Activated naive CD4-positive, alpha-beta T cell (primary cell): Measurements from ENCODE around the gene ASB4.
"Not testable (repeated sequence)": the region's sequence is repeated elsewhere in the genome, so short reads cannot be mapped to it uniquely, and the experiment has no call there.

ENCODE experiments used
- DNase-seq, 4 experiments: peaks; one replicate each; lab custom pipeline; 2025; lab: John Stamatoyannopoulos, UW

The ASB4 gene

DNA sequence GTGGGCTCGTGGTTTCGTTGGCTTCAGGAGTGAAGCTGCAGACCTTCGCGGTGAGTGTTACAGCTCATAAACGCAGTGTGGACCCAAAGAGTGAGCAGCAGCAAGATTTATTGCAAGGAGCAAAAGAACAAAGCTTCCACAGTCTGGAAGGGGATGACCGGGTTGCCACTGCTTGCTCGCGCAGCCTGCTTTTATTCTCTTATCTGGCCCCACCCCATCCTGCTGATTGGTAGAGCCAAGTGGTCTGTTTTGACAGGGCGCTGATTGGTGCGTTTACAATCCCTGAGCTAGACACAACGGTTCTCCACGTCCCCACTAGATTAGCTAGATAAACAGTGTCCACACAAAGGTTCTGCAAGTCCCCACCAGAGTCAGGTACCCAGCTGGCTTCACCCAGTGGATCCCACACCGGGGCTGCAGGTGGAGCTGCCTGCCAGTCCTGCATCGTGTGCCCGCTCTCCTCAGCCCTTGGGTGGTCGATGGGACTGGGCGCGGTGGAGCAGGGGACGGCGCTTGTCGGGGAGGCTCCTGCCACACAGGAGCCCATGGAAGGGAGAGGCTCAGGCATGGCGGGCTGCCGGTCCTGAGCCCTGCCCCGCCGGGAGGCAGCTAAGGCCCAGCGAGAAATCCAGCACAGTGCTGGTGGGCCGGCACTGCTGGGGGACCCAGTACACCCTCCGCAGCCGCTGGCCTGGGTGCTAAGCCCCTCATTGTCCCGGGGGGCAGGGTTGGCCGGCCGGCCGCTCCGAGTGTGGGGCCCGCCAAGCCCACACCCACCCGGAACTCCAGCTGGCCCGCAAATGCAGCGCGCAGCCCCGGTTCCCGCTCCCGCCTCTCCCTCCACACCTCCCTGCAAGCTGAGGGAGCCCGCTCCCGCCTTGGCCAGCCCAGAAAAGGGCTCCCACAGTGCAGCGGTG lies 66.5 kb downstream of the ASB4 start:
- not testable (repeated sequence) for DNase-seq

DNA sequence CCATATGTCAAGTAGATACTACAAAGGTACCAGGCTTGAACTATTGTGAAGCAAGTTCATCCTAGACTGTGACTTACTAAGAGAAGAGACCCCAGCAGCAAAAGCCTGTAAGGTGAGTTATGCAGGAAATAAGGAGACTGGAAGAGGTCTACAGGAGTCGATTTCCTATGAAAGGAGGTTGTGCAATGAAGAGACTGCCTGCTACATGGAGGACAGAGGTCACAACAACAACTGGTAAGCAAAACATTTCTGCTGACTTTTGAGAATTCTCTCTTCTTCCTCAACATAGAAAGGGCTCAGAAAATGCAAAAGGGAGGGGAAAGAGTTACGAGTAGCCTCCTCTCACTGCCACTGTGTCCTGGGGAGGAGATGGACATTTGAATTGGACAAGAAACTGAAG lies 68.2 kb downstream of the ASB4 start:
- DNase-seq: no peak

DNA sequence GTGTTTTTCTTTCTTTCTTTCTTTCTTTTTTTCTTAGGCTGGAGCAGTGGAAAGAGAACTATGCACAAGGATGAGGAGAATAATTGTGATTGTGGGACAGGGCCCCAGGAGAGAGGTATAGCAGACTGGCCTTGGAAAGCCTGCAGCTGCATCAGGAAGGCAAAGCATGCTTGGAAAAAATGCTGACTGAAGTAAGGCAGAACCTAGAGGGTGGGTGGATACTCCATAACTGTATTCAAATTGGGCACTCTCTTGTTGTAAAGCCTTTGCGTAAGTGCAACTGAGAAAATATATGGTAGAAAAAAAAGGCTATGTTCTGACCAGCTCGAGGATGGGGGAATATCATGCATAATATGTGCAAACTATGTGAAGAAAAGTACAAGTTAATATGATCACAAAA lies 71.0 kb downstream of the ASB4 start:
- no peak for DNase-seq

GRCh38 chr7:95558864-95559263 lies 73.1 kb downstream of the ASB4 start:
- no peak for DNase-seq

GRCh38 chr7:95560674-95561073 lies 74.9 kb downstream of the ASB4 start:
- no peak for DNase-seq

GRCh38 chr7:95569720-95570119 lies 84.0 kb downstream of the ASB4 start:
- DNase-seq: no peak

GRCh38 chr7:95577137-95577536 lies 91.4 kb downstream of the ASB4 start:
- no peak for DNase-seq

DNA sequence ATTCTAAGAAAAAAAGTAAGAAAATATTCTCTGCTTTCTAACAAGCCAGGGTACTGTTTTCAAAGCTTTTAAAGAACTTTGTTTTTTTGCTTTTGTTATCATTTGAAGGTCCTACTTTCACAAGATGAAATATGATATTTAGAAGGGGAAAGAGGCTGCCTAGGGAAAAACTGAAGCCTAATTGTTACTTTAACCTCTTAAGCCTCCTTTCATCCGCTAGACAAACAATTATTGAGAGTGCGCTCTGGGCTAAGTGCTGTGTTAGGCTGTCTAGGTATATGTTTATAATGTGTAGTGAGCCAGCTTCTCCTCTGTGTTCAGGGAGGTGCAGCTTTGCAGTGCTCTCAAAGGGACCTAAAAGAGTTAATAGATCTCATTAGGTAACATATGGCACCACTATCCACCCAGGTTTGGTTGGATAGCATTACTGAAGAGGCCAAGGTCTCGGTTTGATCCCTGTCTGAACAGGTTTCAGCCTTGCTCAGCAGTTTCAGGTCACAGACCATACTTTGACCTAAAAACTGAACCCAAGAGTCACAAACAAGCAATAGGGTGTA lies 92.6 kb downstream of the ASB4 start:
- no peak for DNase-seq

GRCh38 chr7:95579318-95579717 lies 93.6 kb downstream of the ASB4 start:
- DNase-seq: no peak

DNA sequence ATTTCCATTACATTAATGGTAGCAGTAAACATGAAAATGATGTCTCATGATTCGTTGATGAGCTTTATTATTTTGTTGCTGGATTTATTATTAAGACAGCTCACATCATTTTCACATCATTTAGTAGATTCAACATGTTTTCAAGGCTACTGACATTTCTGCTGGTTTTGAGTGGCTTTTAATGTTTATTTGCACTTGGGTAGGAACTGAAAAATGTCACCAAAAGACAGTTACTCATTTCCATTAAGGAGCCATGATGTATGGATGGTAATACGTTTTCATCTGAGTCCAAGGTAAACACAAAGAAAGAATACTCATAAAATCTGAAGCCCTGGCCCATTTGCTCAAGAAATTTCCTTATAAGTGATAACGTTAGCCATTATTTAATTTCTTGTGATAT lies 95.7 kb downstream of the ASB4 start:
- no peak for DNase-seq

GRCh38 chr7:95582578-95583293 lies 97.0 kb downstream of the ASB4 start:
- no peak for DNase-seq

DNA sequence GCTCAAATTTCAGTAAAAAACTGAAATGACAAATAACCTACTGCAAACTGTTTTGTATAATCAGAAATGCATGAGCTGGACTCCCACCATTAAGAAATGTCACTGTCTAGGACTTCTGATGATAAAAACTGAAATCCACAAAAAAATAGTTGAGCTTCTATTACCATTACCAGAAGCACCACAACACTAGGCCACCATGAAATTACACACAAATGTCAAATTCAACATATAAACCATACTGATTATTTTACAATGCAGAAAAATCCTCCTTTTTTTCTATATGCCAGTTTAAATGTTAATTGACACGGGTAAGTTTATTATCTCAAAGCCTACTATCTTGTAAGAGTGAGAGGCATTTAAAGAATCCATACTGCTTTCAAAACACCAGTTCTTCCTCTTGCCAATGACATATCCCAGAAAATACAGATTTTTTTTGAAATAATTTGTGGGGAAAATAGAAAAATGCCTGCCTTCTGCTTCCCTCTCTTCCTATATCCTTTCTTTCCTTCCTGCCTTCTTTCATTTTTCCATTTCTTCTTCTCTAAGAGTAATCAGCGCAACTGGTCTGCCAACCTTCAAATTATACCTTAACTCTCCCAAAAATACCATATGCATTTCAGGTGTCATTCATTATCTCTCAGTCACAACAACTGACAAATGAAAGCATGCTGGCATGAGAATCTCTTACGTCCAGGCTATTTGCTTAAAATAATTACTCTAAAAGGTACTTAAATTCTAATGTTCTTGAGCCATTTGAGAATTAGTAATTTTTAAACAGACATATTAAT lies 98.3 kb downstream of the ASB4 start:
- no peak for DNase-seq

GRCh38 chr7:95584769-95585425 lies 99.2 kb downstream of the ASB4 start:
- DNase-seq: no peak

- no peak for DNase-seq
These were observed 99.7 kb downstream of the ASB4 start for GRCh38 chr7:95585426-95585789.

- no peak for DNase-seq
These were observed 101.2 kb downstream of the ASB4 start for GRCh38 chr7:95586951-95587301.

- DNase-seq: no peak
These were observed 103.3 kb downstream of the ASB4 start for GRCh38 chr7:95589031-95589430.

GRCh38 chr7:95589766-95590165 lies 104.0 kb downstream of the ASB4 start:
- DNase-seq: no peak
